Measurements from ENCODE around the gene SLAMF1.
"Not testable (repeated sequence)": the region's sequence is repeated elsewhere in the genome, so short reads cannot be mapped to it uniquely, and the experiment has no call there.

The SLAMF1 gene, protein sequence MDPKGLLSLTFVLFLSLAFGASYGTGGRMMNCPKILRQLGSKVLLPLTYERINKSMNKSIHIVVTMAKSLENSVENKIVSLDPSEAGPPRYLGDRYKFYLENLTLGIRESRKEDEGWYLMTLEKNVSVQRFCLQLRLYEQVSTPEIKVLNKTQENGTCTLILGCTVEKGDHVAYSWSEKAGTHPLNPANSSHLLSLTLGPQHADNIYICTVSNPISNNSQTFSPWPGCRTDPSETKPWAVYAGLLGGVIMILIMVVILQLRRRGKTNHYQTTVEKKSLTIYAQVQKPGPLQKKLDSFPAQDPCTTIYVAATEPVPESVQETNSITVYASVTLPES

DNA sequence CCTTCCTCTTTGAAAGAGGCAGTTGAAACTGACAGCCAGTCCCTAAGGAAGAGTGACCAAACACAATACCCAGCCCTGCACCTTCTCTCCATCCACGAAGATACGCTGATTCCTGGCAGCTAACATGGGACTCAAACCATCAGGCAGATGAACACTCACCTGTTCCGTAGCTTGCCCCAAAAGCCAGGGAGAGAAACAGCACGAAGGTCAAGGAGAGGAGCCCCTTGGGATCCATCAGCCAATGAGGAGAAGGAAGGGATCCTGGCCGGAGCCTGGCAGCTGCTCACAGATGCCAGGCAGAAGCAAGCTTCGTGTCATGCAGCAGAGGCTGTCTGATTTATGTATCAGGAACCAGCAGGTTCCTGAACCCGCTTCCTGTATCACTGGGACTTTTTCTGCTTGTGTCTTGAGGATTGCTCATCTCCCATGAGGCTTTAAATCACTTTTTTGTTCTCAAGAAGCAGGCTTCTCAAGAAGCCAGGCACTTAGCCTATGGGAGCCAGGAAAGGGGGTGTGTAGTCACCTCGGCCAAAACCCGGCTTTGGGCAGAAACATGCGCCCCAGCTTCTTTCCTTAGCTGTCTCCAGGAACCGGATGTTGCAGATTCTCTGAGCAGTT lies at the start of gene SLAMF1:
Gene SLAMF1 (minus strand): TSS at position 334 of the 618 bp plus-strand sequence. CDS start 99 bp downstream, at position 235.
- no peak for DNase-seq

GRCh38 chr1:160692390-160692789 lies 45.5 kb upstream of the SLAMF1 start:
- not testable (repeated sequence) for DNase-seq

DNA sequence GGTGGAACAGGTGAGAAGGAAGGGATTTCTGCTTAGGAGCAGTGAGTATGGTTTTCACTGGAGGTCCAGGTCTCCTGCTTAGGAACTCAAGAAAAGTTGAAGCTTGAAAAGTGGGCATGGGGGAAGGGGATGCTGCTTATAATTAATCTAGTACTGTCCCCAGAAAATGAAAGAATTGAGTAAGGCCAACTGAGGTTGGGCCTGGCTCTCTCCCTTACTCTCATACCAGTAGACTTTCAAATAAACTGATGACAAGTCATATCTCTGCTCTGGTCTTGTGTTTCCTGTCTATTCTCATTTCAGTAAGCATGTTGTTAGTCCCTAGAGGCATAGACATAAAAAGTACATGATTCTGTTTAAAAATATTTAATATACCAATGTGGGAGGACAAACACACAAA lies 38.4 kb upstream of the SLAMF1 start:
- no peak for DNase-seq

GRCh38 chr1:160682983-160683865 lies 36.4 kb upstream of the SLAMF1 start:
- no peak for DNase-seq

GRCh38 chr1:160681891-160682140 lies 35.0 kb upstream of the SLAMF1 start:
- DNase-seq = no peak

GRCh38 chr1:160681066-160681890 lies 34.4 kb upstream of the SLAMF1 start:
- DNase-seq = no peak

DNA sequence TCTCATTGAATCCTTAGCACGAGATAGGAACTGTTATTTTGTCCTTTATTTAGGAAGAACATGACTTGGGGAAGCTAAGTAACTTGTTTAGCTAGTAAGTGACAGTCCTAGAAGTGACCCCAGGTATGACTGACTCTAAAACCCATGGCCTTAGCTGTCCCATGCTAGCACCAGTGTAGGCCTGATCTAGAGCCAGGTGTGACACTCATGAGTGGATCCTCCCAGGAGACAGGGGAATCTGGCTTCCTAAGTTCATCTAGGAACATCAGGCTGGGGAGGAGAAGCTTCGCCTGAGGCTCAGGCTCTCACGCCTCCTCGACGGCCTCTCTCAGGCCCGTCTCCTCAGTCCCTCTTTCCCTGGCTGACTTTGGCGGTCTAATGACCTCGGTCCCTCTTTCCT lies 33.6 kb upstream of the SLAMF1 start:
- no peak for DNase-seq

DNA sequence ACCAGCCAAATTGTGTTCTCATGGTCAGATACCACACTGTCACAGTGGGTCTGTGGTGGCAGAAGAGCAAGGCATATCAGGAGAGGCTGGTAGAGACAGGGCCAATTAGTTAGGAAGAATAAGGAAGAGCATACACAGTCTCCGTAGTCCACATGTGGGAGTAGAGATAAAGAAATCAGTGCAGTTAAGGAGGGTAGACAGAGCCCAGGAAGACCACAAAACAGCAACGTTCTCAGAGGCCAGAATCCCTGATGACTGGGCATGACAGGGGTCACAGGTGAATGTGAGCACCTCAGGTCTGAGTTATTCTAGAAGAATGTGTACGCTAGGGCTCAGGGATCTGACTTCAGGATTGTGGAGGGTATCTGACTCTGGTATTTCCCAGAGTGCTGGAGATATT lies 33.0 kb upstream of the SLAMF1 start:
- no peak for DNase-seq

- DNase-seq = no peak
These were observed 30.2 kb upstream of the SLAMF1 start for GRCh38 chr1:160676869-160677597.

GRCh38 chr1:160675641-160676410 lies 29.0 kb upstream of the SLAMF1 start:
- DNase-seq = no peak

- no peak for DNase-seq
These were observed 27.6 kb upstream of the SLAMF1 start for GRCh38 chr1:160674415-160674814.

DNA sequence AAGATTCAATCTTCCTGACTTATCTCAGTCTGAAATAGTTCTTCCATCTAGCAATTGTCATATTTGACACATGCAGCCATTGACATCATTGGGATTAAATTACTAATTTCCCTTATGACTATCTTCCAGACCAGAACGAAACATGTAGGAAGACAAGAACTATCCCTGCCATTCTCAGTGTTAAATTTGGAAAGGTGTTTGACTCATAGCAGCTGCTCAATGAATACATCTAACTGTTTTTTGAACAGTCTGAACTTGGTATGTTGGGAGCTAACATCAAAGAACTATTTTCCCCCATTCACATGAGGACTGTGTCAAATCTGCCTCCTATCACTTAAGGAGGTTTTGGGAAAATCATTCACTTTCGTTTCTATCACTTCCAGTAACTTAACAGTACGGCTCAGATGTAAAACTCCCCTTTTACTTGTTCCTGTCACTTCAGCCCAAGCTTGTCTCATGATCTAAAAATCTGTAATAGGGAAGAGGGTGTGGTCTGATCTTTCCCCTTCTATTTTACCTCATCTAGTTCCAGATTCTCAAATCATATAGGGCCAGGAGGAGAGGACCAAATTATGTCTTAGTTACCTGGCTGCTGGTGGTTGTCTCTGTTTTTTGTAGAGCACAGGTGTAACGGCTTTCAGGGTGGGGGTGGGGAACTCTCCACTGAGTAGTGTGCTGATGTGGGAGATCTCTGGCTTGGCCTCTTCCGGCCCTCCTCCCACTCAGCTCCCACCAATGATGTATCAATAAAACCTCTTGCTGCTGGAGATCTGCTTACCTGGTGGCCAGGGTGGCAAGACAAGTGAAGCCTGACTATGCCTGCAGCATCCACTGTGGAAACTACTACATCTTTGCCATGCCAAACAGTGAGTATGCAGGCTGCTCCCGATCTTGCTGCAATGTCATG lies 26.2 kb upstream of the SLAMF1 start:
- no peak for DNase-seq

DNA sequence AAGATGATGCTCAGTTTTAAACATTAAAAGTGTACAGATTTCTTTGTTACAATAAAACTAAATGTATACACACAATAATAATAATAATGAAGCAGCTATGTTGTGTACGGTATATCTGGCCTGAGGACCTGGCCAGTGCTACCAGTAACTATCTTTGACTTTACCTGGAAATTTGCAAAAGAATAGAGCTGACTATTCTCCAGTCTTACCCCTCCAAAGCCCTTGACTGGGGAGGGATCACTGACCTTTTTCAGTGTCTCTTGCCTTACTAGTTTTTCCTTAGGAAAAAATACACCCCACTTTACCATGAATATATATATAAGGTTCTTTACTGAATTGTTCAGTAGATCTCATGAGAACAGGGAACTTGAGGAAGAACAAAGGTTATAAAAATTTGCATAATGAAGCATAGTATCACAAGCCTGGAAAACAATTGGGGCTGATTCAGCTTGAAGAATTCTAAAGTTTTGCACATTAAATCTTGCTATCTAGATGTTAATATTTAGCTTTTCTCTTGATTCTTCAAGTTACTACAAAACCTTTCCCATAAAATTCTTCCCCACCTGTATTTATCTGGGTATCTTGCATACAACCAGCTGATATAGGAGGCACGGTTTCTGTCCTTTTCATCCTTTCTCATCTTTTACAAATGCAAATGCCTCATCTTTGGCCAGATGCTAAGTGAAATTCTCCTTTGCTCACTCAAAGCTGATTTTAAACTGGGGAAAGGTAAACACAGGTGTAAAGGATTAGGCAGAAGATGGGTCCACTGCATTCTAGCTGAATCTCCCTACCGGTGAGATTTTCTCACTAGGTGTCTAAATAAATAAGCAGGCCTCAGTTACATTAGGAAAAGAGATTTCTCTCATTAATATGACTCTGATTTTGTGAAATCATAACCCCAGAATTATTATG lies 25.0 kb upstream of the SLAMF1 start:
- no peak for DNase-seq

DNA sequence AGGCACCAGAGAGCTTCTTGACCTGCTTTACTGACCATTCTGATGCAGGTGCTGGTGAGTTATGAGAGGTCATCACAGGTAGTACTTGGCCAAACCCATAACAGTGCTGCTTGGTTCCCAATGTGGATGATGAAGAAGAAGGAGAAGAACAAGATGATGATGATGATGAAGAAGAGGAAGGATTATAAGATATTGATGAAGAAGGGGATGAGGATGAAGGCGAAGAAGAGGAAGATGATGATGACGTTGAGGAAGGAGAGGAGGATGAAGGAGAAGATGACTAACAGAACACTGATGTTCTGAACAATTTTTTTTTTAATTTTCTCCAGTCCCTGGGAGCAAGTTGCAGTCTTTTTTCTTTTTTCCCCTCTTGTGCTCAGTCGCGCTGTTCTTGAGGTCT lies 23.9 kb upstream of the SLAMF1 start:
- DNase-seq = no peak

DNA sequence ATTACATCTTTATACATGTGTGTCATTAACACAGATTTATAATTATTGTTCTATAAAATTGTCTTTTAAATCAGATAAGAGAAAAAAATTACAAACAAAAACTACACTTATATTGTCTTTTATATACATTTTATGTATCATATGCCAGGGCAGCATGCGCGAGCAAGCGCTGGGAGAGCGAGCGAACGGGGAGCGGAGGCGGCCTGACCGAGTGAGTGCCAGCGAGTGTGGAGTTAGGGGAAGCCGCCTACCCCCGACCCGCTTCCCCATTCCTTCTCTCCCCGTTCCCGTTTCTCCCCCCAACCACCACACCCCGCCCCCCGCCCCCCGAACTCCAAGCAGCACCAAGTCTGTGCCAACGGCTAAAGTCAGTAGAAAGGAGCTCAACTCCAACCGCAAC lies 23.0 kb upstream of the SLAMF1 start:
- no peak for DNase-seq

- DNase-seq = no peak
These were observed 22.4 kb upstream of the SLAMF1 start for GRCh38 chr1:160669276-160669675.

GRCh38 chr1:160667896-160668295 lies 21.1 kb upstream of the SLAMF1 start:
- no peak for DNase-seq

- no peak for DNase-seq
These were observed 19.2 kb upstream of the SLAMF1 start for GRCh38 chr1:160666079-160666442.

DNA sequence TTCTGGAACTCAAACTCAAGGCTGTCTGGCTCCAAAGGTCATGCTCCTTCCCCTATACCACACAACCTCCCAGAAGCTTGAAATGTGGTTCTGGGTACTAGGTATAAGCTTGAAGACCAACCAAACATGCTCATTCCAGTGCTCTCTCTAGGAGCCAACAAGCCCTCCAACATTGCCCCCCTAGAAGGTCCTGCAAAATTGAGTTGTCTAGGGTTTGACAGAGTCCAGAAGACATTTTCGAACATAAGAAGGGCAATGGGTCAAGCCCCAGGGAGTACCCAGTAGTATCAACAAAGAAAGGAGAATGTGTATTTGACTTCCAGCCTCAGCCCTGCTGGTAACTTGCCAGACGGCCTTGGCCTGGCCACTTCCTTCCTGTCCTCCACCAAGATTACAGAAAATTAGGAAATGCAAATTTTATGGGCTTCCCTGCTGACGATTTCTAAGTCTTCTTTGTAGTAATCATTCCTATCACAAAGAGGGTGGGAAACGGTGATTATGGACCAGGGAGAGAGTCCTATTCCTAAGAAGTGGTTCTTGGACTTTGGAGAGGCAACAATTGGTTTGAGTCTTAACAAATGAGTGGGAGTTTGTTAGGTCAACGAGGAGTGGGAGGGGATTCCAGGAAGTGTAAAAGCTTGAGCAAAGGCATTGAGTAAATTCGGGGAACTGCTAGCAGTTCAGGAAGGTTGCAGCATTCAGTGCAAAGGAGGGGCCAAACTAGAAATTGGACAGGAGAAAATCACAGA lies 18.7 kb upstream of the SLAMF1 start:
- DNase-seq = no peak

Measured in DMS79 treated with DMSO at 0.1 percent for 48 hours (cell line).